HL-60 (cell line): ENCODE data around the gene ZFYVE28.

ENCODE experiments used
- DNase-seq, 2 experiments: peaks; one replicate each; pipeline ENCODE4 v3.0.0-alpha.2; 2010 to 2020; ENCODE audit warnings: low read depth in 1 of 2, low spot score in 1 of 2
- H3K27ac ChIP-seq: fragments of 250-450 bp; sonication (Bioruptor Pico); replicated peaks from 2 replicates; pipeline ENCODE4 v1.5.1; 2020; ENCODE audit warnings: mild to moderate bottlenecking, moderate library complexity
- H3K27me3 ChIP-seq: fragments of 250-450 bp; sonication (Bioruptor Pico); 2 replicates; pipeline ENCODE4 v1.5.1; 2021; ENCODE audit warnings: mild to moderate bottlenecking, moderate library complexity; ENCODE audit not compliant: insufficient read depth, poor library complexity, severe bottlenecking
- H3K4me3 ChIP-seq: replicated peaks from 2 replicates; pipeline ENCODE4 v1.5.1; 2011; ENCODE audit warnings: mild to moderate bottlenecking, control low read depth, low read length; ENCODE audit not compliant: insufficient read depth
- GABPA ChIP-seq: IDR thresholded peaks from 2 replicates; pipeline ENCODE4 v1.6.1; 2012; ENCODE audit warnings: low read depth
- POLR2AphosphoS5 ChIP-seq: IDR thresholded peaks from 2 replicates; pipeline ENCODE4 v1.6.1; 2012; ENCODE audit warnings: low read depth
- SPI1 ChIP-seq: IDR thresholded peaks from 2 replicates; pipeline ENCODE4 v1.6.1; 2012; ENCODE audit warnings: low read depth, mild to moderate bottlenecking, borderline replicate concordance
- TF ChIP-seq, protein P1 (sequence below): IDR thresholded peaks from one replicate; pipeline ENCODE4 v1.5.1; 2011; ENCODE audit warnings: low read length, control low read depth, inconsistent platforms; ENCODE audit not compliant: insufficient read depth
- TF ChIP-seq, protein P2 (sequence below): IDR thresholded peaks from 2 replicates; pipeline ENCODE4 v1.6.1; 2012; ENCODE audit warnings: low read depth; ENCODE audit not compliant: insufficient replicate concordance

ZFYVE28 gene

GRCh38 chr4:2321279-2322196, 96.9 kb downstream of the ZFYVE28 start:
- Histone ChIP-seq H3K27me3 (no peaks in the 10 kb centered on the region), H3K4me3 (no peak overlapping the region), H3K27ac (no peak overlapping the region)
- TF ChIP-seq, protein P1, sequence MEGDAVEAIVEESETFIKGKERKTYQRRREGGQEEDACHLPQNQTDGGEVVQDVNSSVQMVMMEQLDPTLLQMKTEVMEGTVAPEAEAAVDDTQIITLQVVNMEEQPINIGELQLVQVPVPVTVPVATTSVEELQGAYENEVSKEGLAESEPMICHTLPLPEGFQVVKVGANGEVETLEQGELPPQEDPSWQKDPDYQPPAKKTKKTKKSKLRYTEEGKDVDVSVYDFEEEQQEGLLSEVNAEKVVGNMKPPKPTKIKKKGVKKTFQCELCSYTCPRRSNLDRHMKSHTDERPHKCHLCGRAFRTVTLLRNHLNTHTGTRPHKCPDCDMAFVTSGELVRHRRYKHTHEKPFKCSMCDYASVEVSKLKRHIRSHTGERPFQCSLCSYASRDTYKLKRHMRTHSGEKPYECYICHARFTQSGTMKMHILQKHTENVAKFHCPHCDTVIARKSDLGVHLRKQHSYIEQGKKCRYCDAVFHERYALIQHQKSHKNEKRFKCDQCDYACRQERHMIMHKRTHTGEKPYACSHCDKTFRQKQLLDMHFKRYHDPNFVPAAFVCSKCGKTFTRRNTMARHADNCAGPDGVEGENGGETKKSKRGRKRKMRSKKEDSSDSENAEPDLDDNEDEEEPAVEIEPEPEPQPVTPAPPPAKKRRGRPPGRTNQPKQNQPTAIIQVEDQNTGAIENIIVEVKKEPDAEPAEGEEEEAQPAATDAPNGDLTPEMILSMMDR, result no peak
- TF ChIP-seq, protein P2, sequence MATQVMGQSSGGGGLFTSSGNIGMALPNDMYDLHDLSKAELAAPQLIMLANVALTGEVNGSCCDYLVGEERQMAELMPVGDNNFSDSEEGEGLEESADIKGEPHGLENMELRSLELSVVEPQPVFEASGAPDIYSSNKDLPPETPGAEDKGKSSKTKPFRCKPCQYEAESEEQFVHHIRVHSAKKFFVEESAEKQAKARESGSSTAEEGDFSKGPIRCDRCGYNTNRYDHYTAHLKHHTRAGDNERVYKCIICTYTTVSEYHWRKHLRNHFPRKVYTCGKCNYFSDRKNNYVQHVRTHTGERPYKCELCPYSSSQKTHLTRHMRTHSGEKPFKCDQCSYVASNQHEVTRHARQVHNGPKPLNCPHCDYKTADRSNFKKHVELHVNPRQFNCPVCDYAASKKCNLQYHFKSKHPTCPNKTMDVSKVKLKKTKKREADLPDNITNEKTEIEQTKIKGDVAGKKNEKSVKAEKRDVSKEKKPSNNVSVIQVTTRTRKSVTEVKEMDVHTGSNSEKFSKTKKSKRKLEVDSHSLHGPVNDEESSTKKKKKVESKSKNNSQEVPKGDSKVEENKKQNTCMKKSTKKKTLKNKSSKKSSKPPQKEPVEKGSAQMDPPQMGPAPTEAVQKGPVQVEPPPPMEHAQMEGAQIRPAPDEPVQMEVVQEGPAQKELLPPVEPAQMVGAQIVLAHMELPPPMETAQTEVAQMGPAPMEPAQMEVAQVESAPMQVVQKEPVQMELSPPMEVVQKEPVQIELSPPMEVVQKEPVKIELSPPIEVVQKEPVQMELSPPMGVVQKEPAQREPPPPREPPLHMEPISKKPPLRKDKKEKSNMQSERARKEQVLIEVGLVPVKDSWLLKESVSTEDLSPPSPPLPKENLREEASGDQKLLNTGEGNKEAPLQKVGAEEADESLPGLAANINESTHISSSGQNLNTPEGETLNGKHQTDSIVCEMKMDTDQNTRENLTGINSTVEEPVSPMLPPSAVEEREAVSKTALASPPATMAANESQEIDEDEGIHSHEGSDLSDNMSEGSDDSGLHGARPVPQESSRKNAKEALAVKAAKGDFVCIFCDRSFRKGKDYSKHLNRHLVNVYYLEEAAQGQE, result no peak
- TF ChIP-seq GABPA (no peak), SPI1 (no peak), POLR2AphosphoS5 (no peak)
- DNase-seq, result no peak

DNA sequence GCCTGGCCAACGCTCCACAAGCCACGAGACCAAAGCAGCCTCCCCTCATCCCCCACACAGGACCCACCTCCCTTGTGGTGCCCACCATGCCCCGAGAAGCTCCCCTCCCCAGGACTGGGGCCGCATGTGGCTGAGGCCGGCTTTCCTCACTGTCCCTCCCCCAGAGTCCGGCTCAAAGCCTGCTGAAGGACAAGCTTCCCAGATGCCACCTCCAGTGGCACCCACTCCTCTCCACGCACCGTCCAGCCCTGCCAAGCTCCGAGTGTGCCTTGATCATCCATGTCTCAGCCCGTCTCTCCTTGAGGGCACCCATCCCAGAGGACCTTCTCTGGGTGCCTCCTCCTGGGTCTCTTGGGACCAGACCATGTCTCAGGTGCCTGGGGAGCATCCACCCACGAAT, 97.7 kb downstream of the ZFYVE28 start:
- H3K4me3 ChIP-seq, result no peak overlapping the region
- TF ChIP-seq SPI1 (no peak), GABPA (no peak), POLR2AphosphoS5 (no peak)
- TF ChIP-seq, protein P2, result no peak
- TF ChIP-seq, protein P1, result no peak
- H3K27me3 ChIP-seq, result no peaks in the 10 kb centered on the region
- H3K27ac ChIP-seq, result no peak overlapping the region
- DNase-seq, result no peak

GRCh38 chr4:2320152-2320551, 98.3 kb downstream of the ZFYVE28 start:
- Histone ChIP-seq H3K27me3 (no peaks in the 10 kb centered on the region), H3K4me3 (no peak overlapping the region), H3K27ac (no peak overlapping the region)
- TF ChIP-seq, protein P1, result no peak
- TF ChIP-seq GABPA (no peak), POLR2AphosphoS5 (no peak), SPI1 (no peak)
- TF ChIP-seq, protein P2, result no peak
- no peak for DNase-seq
